Measurements from ENCODE around the gene ALDH1B1.

The ALDH1B1 gene

GRCh38 chr9:38347946-38348345 is 44.6 kb upstream of the ALDH1B1 start:
- no peak overlapping the region for H3K9ac ChIP-seq (ENCODE audit: low read depth, low read length, poor library complexity)
- peak overlapping the region; percentile 14 for H2BK12ac ChIP-seq (ENCODE audit: low read length)
- WGBS, 2 donors (ENCODE audit: extremely low coverage in 2 of 2, insufficient read length in 2 of 2, insufficient replicate concordance in 1 of 2), result no CpG with 5 or more reads among the region's 3 CpGs
- no peak overlapping the region for H3K4ac ChIP-seq (ENCODE audit: low read length)
- no peaks in the 10 kb centered on the region for H3K36me3 ChIP-seq (replicated peaks in 1 of 2; ENCODE audit: control insufficient read depth in 2 of 2, insufficient read depth in 2 of 2, low read length in 2 of 2)
- H3K27me3 ChIP-seq (ENCODE audit: control insufficient read depth in 3 of 3, insufficient read depth in 3 of 3, low read depth in 1 of 3, low read length in 3 of 3), result peaks cover 0 to 11% (median 0%) of the 10 kb centered on the region in 3 experiments
- no peak overlapping the region for H2BK120ac ChIP-seq (ENCODE audit: low read depth, low read length)
- H3K4me1 ChIP-seq (ENCODE audit: control insufficient read depth in 2 of 2, insufficient read depth in 1 of 2, low read depth in 1 of 2, low read length in 2 of 2), result peaks cover 7 to 19% of the 10 kb centered on the region in 2 donors
- no peak overlapping the region for H3K4me2 ChIP-seq (ENCODE audit: insufficient read depth, low read length, poor library complexity, severe bottlenecking)
- no peak overlapping the region for H3K23ac ChIP-seq (ENCODE audit: low read depth, low read length, poor library complexity)
- no peak overlapping the region for H2AFZ ChIP-seq (ENCODE audit: low read length)
- peak overlapping the region; percentile 22 for H2BK15ac ChIP-seq (ENCODE audit: low read length)
- no peak overlapping the region for H4K91ac ChIP-seq (ENCODE audit: low read depth, low read length, poor library complexity)
- no peak for DNase-seq (ENCODE audit: low spot score)
- no peak overlapping the region for H3K27ac ChIP-seq (replicated peaks; ENCODE audit: low read length)
- no peak overlapping the region for H2BK5ac ChIP-seq (ENCODE audit: low read length)
- H3K79me1 ChIP-seq (ENCODE audit: low read depth, low read length), result no peaks in the 10 kb centered on the region
- no peak overlapping the region for H3K14ac ChIP-seq (ENCODE audit: low read length)
- no peaks in the 10 kb centered on the region for H3K9me3 ChIP-seq (replicated peaks in 1 of 2; ENCODE audit: control insufficient read depth in 2 of 2, insufficient read depth in 1 of 2, low read depth in 1 of 2, low read length in 2 of 2)
- no peak overlapping the region for H3K4me3 ChIP-seq (ENCODE audit: low read length in 2 of 2)
- no peak overlapping the region for H2AK5ac ChIP-seq (ENCODE audit: low read depth, low read length)
- H4K8ac ChIP-seq (ENCODE audit: low read depth, low read length), result no peak overlapping the region
- no peak overlapping the region for H3K18ac ChIP-seq (ENCODE audit: low read length)

GRCh38 chr9:38350529-38350928 is 42.0 kb upstream of the ALDH1B1 start:
- H3K27me3 ChIP-seq (ENCODE audit: control insufficient read depth in 3 of 3, insufficient read depth in 3 of 3, low read depth in 1 of 3, low read length in 3 of 3), result peaks cover 0 to 11% (median 0%) of the 10 kb centered on the region in 3 experiments
- no peak overlapping the region for H3K4me3 ChIP-seq (ENCODE audit: low read length in 2 of 2)
- peaks cover 7 to 19% of the 10 kb centered on the region in 2 donors for H3K4me1 ChIP-seq (ENCODE audit: control insufficient read depth in 2 of 2, insufficient read depth in 1 of 2, low read depth in 1 of 2, low read length in 2 of 2)
- no peak overlapping the region for H2BK120ac ChIP-seq (ENCODE audit: low read depth, low read length)
- no peak overlapping the region for H3K9ac ChIP-seq (ENCODE audit: low read depth, low read length, poor library complexity)
- no peak overlapping the region for H2BK5ac ChIP-seq (ENCODE audit: low read length)
- H4K8ac ChIP-seq (ENCODE audit: low read depth, low read length), result no peak overlapping the region
- no peak overlapping the region for H3K4me2 ChIP-seq (ENCODE audit: insufficient read depth, low read length, poor library complexity, severe bottlenecking)
- H3K18ac ChIP-seq (ENCODE audit: low read length), result no peak overlapping the region
- no peak overlapping the region for H3K27ac ChIP-seq (replicated peaks; ENCODE audit: low read length)
- no peak overlapping the region for H2AK5ac ChIP-seq (ENCODE audit: low read depth, low read length)
- H3K9me3 ChIP-seq (replicated peaks in 1 of 2; ENCODE audit: control insufficient read depth in 2 of 2, insufficient read depth in 1 of 2, low read depth in 1 of 2, low read length in 2 of 2), result no peaks in the 10 kb centered on the region
- H4K91ac ChIP-seq (ENCODE audit: low read depth, low read length, poor library complexity), result no peak overlapping the region
- H3K79me1 ChIP-seq (ENCODE audit: low read depth, low read length), result no peaks in the 10 kb centered on the region
- H2AFZ ChIP-seq (ENCODE audit: low read length), result no peak overlapping the region
- no peak overlapping the region for H3K4ac ChIP-seq (ENCODE audit: low read length)
- no peak for DNase-seq (ENCODE audit: low spot score)
- no peaks in the 10 kb centered on the region for H3K36me3 ChIP-seq (replicated peaks in 1 of 2; ENCODE audit: control insufficient read depth in 2 of 2, insufficient read depth in 2 of 2, low read length in 2 of 2)
- no peak overlapping the region for H3K23ac ChIP-seq (ENCODE audit: low read depth, low read length, poor library complexity)
- no CpG with 5 or more reads among the region's 2 CpGs for WGBS, 2 donors (ENCODE audit: extremely low coverage in 2 of 2, insufficient read length in 2 of 2, insufficient replicate concordance in 1 of 2)
- no peak overlapping the region for H2BK15ac ChIP-seq (ENCODE audit: low read length)
- H2BK12ac ChIP-seq (ENCODE audit: low read length), result no peak overlapping the region
- H3K14ac ChIP-seq (ENCODE audit: low read length), result no peak overlapping the region

- H3K4me2 ChIP-seq (ENCODE audit: insufficient read depth, low read length, poor library complexity, severe bottlenecking), result no peak overlapping the region
- H2BK5ac ChIP-seq (ENCODE audit: low read length), result no peak overlapping the region
- no peak overlapping the region for H2AFZ ChIP-seq (ENCODE audit: low read length)
- H3K9ac ChIP-seq (ENCODE audit: low read depth, low read length, poor library complexity), result no peak overlapping the region
- H3K4ac ChIP-seq (ENCODE audit: low read length), result no peak overlapping the region
- H2BK120ac ChIP-seq (ENCODE audit: low read depth, low read length), result no peak overlapping the region
- no peak overlapping the region for H2BK15ac ChIP-seq (ENCODE audit: low read length)
- H3K23ac ChIP-seq (ENCODE audit: low read depth, low read length, poor library complexity), result no peak overlapping the region
- no CpG with 5 or more reads among the region's 12 CpGs for WGBS, 2 donors (ENCODE audit: extremely low coverage in 2 of 2, insufficient read length in 2 of 2, insufficient replicate concordance in 1 of 2)
- H2AK5ac ChIP-seq (ENCODE audit: low read depth, low read length), result no peak overlapping the region
- no peak overlapping the region for H4K91ac ChIP-seq (ENCODE audit: low read depth, low read length, poor library complexity)
- H3K9me3 ChIP-seq (replicated peaks in 1 of 2; ENCODE audit: control insufficient read depth in 2 of 2, insufficient read depth in 1 of 2, low read depth in 1 of 2, low read length in 2 of 2), result no peaks in the 10 kb centered on the region
- H3K27ac ChIP-seq (replicated peaks; ENCODE audit: low read length), result no peak overlapping the region
- H3K14ac ChIP-seq (ENCODE audit: low read length), result no peak overlapping the region
- peaks cover 0 to 3% of the 10 kb centered on the region in 2 donors for H3K4me1 ChIP-seq (ENCODE audit: control insufficient read depth in 2 of 2, insufficient read depth in 1 of 2, low read depth in 1 of 2, low read length in 2 of 2)
- peak overlapping the region; percentile 81 for H3K18ac ChIP-seq (ENCODE audit: low read length)
- H4K8ac ChIP-seq (ENCODE audit: low read depth, low read length), result no peak overlapping the region
- H3K4me3 ChIP-seq (ENCODE audit: low read length in 2 of 2), result no peak overlapping the region
- H3K36me3 ChIP-seq (replicated peaks in 1 of 2; ENCODE audit: control insufficient read depth in 2 of 2, insufficient read depth in 2 of 2, low read length in 2 of 2), result no peaks in the 10 kb centered on the region
- H3K79me1 ChIP-seq (ENCODE audit: low read depth, low read length), result no peaks in the 10 kb centered on the region
- peaks cover 0 to 22% (median 0%) of the 10 kb centered on the region in 3 experiments for H3K27me3 ChIP-seq (ENCODE audit: control insufficient read depth in 3 of 3, insufficient read depth in 3 of 3, low read depth in 1 of 3, low read length in 3 of 3)
- DNase-seq (ENCODE audit: low spot score), result no peak
- no peak overlapping the region for H2BK12ac ChIP-seq (ENCODE audit: low read length)
These were observed 39.8 kb upstream of the ALDH1B1 start for GRCh38 chr9:38352530-38353328.

GRCh38 chr9:38355115-38355514 is 37.4 kb upstream of the ALDH1B1 start:
- no peak overlapping the region for H3K14ac ChIP-seq (ENCODE audit: low read length)
- H3K79me1 ChIP-seq (ENCODE audit: low read depth, low read length), result no peaks in the 10 kb centered on the region
- no peak for DNase-seq (ENCODE audit: low spot score)
- no peak overlapping the region for H2AFZ ChIP-seq (ENCODE audit: low read length)
- no peak overlapping the region for H3K4me2 ChIP-seq (ENCODE audit: insufficient read depth, low read length, poor library complexity, severe bottlenecking)
- H2BK15ac ChIP-seq (ENCODE audit: low read length), result no peak overlapping the region
- no peak overlapping the region for H2BK120ac ChIP-seq (ENCODE audit: low read depth, low read length)
- H3K9me3 ChIP-seq (replicated peaks in 1 of 2; ENCODE audit: control insufficient read depth in 2 of 2, insufficient read depth in 1 of 2, low read depth in 1 of 2, low read length in 2 of 2), result no peaks in the 10 kb centered on the region
- no peak overlapping the region for H3K23ac ChIP-seq (ENCODE audit: low read depth, low read length, poor library complexity)
- peaks cover 0 to 3% of the 10 kb centered on the region in 2 donors for H3K4me1 ChIP-seq (ENCODE audit: control insufficient read depth in 2 of 2, insufficient read depth in 1 of 2, low read depth in 1 of 2, low read length in 2 of 2)
- H3K27me3 ChIP-seq (ENCODE audit: control insufficient read depth in 3 of 3, insufficient read depth in 3 of 3, low read depth in 1 of 3, low read length in 3 of 3), result peaks cover 0 to 24% (median 0%) of the 10 kb centered on the region in 3 experiments
- H3K9ac ChIP-seq (ENCODE audit: low read depth, low read length, poor library complexity), result no peak overlapping the region
- no peak overlapping the region for H2BK5ac ChIP-seq (ENCODE audit: low read length)
- H2BK12ac ChIP-seq (ENCODE audit: low read length), result no peak overlapping the region
- H4K91ac ChIP-seq (ENCODE audit: low read depth, low read length, poor library complexity), result no peak overlapping the region
- no peak overlapping the region for H3K4ac ChIP-seq (ENCODE audit: low read length)
- no peak overlapping the region for H3K4me3 ChIP-seq (ENCODE audit: low read length in 2 of 2)
- no peaks in the 10 kb centered on the region for H3K36me3 ChIP-seq (replicated peaks in 1 of 2; ENCODE audit: control insufficient read depth in 2 of 2, insufficient read depth in 2 of 2, low read length in 2 of 2)
- no peak overlapping the region for H2AK5ac ChIP-seq (ENCODE audit: low read depth, low read length)
- no CpG with 5 or more reads among the region's 3 CpGs for WGBS, 2 donors (ENCODE audit: extremely low coverage in 2 of 2, insufficient read length in 2 of 2, insufficient replicate concordance in 1 of 2)
- H3K18ac ChIP-seq (ENCODE audit: low read length), result no peak overlapping the region
- H3K27ac ChIP-seq (replicated peaks; ENCODE audit: low read length), result no peak overlapping the region
- no peak overlapping the region for H4K8ac ChIP-seq (ENCODE audit: low read depth, low read length)
